Neural cell (in vitro differentiated cells): ENCODE measurements around the gene SETD5.

ENCODE experiments used
- CTCF ChIP-seq: fragments of 450-650 bp; IDR thresholded peaks from 2 replicates; pipeline ENCODE4 v1.5.1; 2014; ENCODE audit warnings: antibody characterized with exemption, mild to moderate bottlenecking, moderate library complexity; ENCODE audit not compliant: poor library complexity, severe bottlenecking
- POLR2AphosphoS5 ChIP-seq: IDR thresholded peaks from 2 replicates; pipeline ENCODE4 v1.6.1; 2012
- TAF1 ChIP-seq: IDR thresholded peaks from 2 replicates; pipeline ENCODE4 v1.6.1; 2012; ENCODE audit warnings: low read depth

DNA sequence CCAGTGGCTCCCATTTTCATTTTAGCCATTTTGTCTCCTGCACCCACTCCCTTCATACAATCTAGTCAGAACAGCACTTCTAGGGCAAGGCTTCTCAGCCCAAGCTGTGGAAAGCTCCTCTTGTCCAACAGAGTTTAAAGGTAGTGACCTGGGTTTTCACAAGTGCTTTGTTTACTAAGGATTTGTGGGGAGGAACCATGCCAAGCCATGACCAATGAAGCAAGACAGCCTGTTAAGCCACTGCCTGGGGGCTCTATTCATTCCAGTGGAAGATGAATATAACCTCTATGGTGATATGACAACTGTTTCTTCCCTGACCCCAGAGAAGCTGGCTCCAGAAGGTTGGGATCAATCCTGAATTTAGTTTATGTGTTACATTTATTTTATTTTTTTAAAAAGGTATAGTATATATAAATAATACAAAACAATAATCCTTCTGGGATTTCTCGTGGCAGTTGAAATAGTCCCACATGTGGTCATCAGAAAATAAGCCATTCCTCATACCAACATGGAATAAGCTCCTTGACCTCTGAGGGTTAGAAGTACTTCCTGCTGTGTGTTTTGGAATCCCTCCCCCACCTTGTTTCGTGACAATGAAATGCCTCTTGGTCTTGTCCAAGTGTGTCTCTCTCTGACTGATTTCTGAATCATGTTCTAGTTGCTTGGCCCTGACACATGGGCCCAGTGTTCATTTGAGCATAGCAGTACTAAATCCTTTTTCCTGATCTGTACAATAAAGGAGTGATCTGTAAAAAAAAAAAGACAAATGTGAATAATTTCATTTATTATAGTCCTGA is 47.9 kb upstream of the SETD5 start:
- no peak for TF ChIP-seq POLR2AphosphoS5
- TF ChIP-seq CTCF: no peak
- no peak for TF ChIP-seq TAF1
